Measurements from ENCODE around the gene L1TD1.
"Not testable (repeated sequence)": the region's sequence is repeated elsewhere in the genome, so short reads cannot be mapped to it uniquely, and the experiment has no call there.

DNA sequence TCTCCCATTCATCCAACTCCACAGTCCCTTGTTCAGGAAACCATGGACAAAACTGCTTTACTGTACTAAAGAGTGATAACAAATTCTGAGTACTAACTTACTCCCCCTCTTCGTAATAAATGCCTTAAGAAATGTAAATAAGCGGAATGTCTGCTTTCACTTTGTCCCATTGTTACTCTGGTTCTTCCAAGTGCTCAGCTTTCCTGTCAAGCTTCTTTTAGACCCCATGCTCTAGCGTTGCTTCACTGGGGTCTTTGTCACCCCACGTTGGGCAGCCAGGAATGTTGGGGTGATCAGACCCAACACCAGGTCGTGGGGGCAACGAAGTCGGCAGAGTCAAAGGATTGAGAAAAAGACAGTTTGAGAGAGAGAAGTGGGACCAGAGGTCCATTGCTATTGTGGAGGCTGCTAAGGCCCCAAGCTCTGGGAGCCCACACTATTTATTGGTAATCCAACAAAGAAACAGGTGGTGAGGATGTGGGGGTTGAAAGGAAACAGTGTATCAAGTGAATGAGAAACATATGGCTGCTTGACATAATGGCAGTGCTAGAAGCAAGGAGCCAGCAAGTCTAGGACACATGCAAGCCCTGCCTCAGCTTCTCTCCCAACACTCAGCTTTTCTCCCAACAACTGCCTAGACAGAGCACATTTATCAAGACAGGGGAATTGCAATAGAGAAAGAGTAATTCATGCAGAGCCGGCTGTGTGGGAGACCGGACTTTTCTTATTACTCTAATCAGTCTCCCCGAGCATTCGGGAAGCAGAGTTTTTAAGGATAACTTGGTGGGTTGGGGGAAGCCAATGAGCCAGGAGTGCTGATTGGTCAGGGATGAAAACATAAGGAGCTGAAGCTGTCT lies 11.3 kb upstream of the L1TD1 start:
- TF ChIP-seq, protein P1, sequence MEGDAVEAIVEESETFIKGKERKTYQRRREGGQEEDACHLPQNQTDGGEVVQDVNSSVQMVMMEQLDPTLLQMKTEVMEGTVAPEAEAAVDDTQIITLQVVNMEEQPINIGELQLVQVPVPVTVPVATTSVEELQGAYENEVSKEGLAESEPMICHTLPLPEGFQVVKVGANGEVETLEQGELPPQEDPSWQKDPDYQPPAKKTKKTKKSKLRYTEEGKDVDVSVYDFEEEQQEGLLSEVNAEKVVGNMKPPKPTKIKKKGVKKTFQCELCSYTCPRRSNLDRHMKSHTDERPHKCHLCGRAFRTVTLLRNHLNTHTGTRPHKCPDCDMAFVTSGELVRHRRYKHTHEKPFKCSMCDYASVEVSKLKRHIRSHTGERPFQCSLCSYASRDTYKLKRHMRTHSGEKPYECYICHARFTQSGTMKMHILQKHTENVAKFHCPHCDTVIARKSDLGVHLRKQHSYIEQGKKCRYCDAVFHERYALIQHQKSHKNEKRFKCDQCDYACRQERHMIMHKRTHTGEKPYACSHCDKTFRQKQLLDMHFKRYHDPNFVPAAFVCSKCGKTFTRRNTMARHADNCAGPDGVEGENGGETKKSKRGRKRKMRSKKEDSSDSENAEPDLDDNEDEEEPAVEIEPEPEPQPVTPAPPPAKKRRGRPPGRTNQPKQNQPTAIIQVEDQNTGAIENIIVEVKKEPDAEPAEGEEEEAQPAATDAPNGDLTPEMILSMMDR (IDR thresholded peaks at IDR 0.05 in 4 of 5, conservative IDR thresholded peaks at IDR 0.05 in 1 of 5): not testable (repeated sequence)
- not testable (repeated sequence) for TF ChIP-seq POLR2A (IDR thresholded peaks at IDR 0.05)
